LHCN-M2 (cell line): ENCODE data around the gene UVRAG. TPM values are rescaled to one million over a fixed set of nuclear protein-coding genes. Genes with fewer than 3 reads are reported as not detected.

Experiments used
- DNase-seq: peaks from one replicate; pipeline ENCODE4 v3.0.0-alpha.2; 2012; ENCODE audit warnings: low read depth
- polyA plus RNA-seq: library from polyadenylated mRNA; unstranded; fragments of >200 nt; gene quantifications from one replicate; pipeline ENCODE4 v1.2.1, GENCODE V29; 2012; ENCODE audit warnings: missing spikeins
- total RNA-seq: library from RNA; depleted of rRNA; stranded (reverse); fragments of >200 nt; gene quantifications from 2 replicates; pipeline ENCODE4 v1.2.3, GENCODE V29; 2014; rRNA removed

Gene UVRAG
- total RNA-seq: 10.8 and 12.2 TPM in 2 replicates
- polyA plus RNA-seq: 4.6 TPM

- peak; percentile 99 for DNase-seq
Measured at GRCh38 chr11:75814677-75815344, at the start of gene UVRAG. Gene UVRAG, plus strand, starts transcription at chr11:75815210. Its CDS starts 198 bp downstream, at chr11:75815408.

GRCh38 chr11:75766443-75767227 is 48.4 kb upstream of the UVRAG start:
- no peak for DNase-seq

GRCh38 chr11:75767228-75767572 is 47.8 kb upstream of the UVRAG start:
- no peak for DNase-seq

GRCh38 chr11:75767793-75768111 is 47.3 kb upstream of the UVRAG start:
- DNase-seq: no peak

GRCh38 chr11:75768112-75768908 is 46.7 kb upstream of the UVRAG start, which contains the start of gene DGAT2:
Gene DGAT2, plus strand, starts transcription at chr11:75768778. Its CDS starts 214 bp downstream, at chr11:75768992.
- peak; percentile 24 for DNase-seq

GRCh38 chr11:75768909-75769771 is 45.9 kb upstream of the UVRAG start:
- no peak for DNase-seq

- no peak for DNase-seq
Measured at GRCh38 chr11:75770102-75770501, 44.9 kb upstream of the UVRAG start.

GRCh38 chr11:75771646-75772410 is 43.2 kb upstream of the UVRAG start:
- DNase-seq: no peak

- no peak for DNase-seq
Measured at GRCh38 chr11:75773595-75774353, 41.2 kb upstream of the UVRAG start.

GRCh38 chr11:75775056-75775455 is 40.0 kb upstream of the UVRAG start:
- DNase-seq: no peak

GRCh38 chr11:75776546-75776945 is 38.5 kb upstream of the UVRAG start:
- no peak for DNase-seq

GRCh38 chr11:75777461-75778110 is 37.4 kb upstream of the UVRAG start:
- DNase-seq: no peak

GRCh38 chr11:75778962-75779361 is 36.0 kb upstream of the UVRAG start:
- DNase-seq: no peak

- no peak for DNase-seq
Measured at GRCh38 chr11:75779960-75780359, 35.0 kb upstream of the UVRAG start.

GRCh38 chr11:75780888-75781287 is 34.1 kb upstream of the UVRAG start:
- no peak for DNase-seq

GRCh38 chr11:75781296-75781695 is 33.7 kb upstream of the UVRAG start:
- no peak for DNase-seq

GRCh38 chr11:75781831-75782230 is 33.2 kb upstream of the UVRAG start:
- DNase-seq: no peak

- DNase-seq: no peak
Measured at GRCh38 chr11:75782540-75783263, 32.3 kb upstream of the UVRAG start.
